Progenitor cell of endocrine pancreas (in vitro differentiated cells): ENCODE results near the gene ACY1. TPM values are rescaled to one million over a fixed set of nuclear protein-coding genes. Genes with fewer than 3 reads are reported as not detected.
A peak's percentile ranks its signal among the peaks of the same experiment; 100 is the strongest.

ENCODE experiments used
- DNase-seq: peaks from one replicate; pipeline ENCODE4 v3.0.0; 2021; ENCODE audit warnings: low spot score; ENCODE audit not compliant: unreplicated experiment
- H3K27ac Mint-ChIP-seq: 2 replicates; pipeline ENCODE4 v1.8.0; 2021; ENCODE audit warnings: mild to moderate bottlenecking, moderate library complexity, mixed read lengths
- H3K27me3 Mint-ChIP-seq: 2 replicates; pipeline ENCODE4 v1.8.0; 2021; ENCODE audit warnings: mixed read lengths
- H3K36me3 Mint-ChIP-seq: 2 replicates; pipeline ENCODE4 v1.8.0; 2022; ENCODE audit warnings: mixed read lengths; ENCODE audit not compliant: insufficient read depth
- H3K4me1 Mint-ChIP-seq: 2 replicates; pipeline ENCODE4 v1.8.0; 2021; ENCODE audit warnings: low read depth, mixed read lengths
- H3K4me3 Mint-ChIP-seq: 2 replicates; pipeline ENCODE4 v1.8.0; 2021; ENCODE audit warnings: low read depth, mild to moderate bottlenecking, moderate library complexity, mixed read lengths
- H3K9me3 Mint-ChIP-seq: 2 replicates; pipeline ENCODE4 v1.8.0; 2021; ENCODE audit warnings: low read depth, mixed read lengths
- CTCF ChIP-seq: fragments of 200-600 bp; sonication (generic); IDR thresholded peaks from one replicate; pipeline ENCODE4 v1.5.0; 2021; ENCODE audit warnings: antibody characterized with exemption, mild to moderate bottlenecking; ENCODE audit not compliant: unreplicated experiment
- total RNA-seq: library from RNA; stranded (reverse); gene quantifications from 2 replicates; pipeline ENCODE4 v1.2.1, GENCODE V29; 2021

Gene ACY1
- total RNA-seq, 1 donor from 2014 or later = 38.0 TPM

- H3K36me3 Mint-ChIP-seq = peaks cover 1% of the 10 kb centered on the region
- no peak for DNase-seq
- H3K27ac Mint-ChIP-seq = peak overlapping the region; percentile 94
- peak overlapping the region; percentile 74 for H3K4me3 Mint-ChIP-seq
- peaks cover 13% of the 10 kb centered on the region for H3K4me1 Mint-ChIP-seq
- no peaks in the 10 kb centered on the region for H3K27me3 Mint-ChIP-seq
- no peak for TF ChIP-seq CTCF
- no peaks in the 10 kb centered on the region for H3K9me3 Mint-ChIP-seq
These were observed 388 bp downstream of the ACY1 start for GRCh38 chr3:51983578-51984268.

- no peak for DNase-seq
- Mint-ChIP-seq H3K36me3 (peaks cover 1% of the 10 kb centered on the region), H3K4me1 (peaks cover 13% of the 10 kb centered on the region), H3K27ac (peak overlapping the region; percentile 67), H3K9me3 (no peaks in the 10 kb centered on the region), H3K27me3 (no peaks in the 10 kb centered on the region), H3K4me3 (peak overlapping the region; percentile 74)
- no peak for TF ChIP-seq CTCF
These were observed 923 bp downstream of the ACY1 start for GRCh38 chr3:51984269-51984647.

GRCh38 chr3:51985063-51985462, 1.7 kb downstream of the ACY1 start:
- H3K27me3 Mint-ChIP-seq = no peaks in the 10 kb centered on the region
- DNase-seq = no peak
- no peaks in the 10 kb centered on the region for H3K9me3 Mint-ChIP-seq
- no peak for TF ChIP-seq CTCF
- H3K4me1 Mint-ChIP-seq = peaks cover 13% of the 10 kb centered on the region
- H3K27ac Mint-ChIP-seq = peak overlapping the region; percentile 25
- peaks cover 1% of the 10 kb centered on the region for H3K36me3 Mint-ChIP-seq
- H3K4me3 Mint-ChIP-seq = no peak overlapping the region

- DNase-seq = no peak
- no peaks in the 10 kb centered on the region for H3K9me3 Mint-ChIP-seq
- no peak for TF ChIP-seq CTCF
- no peaks in the 10 kb centered on the region for H3K27me3 Mint-ChIP-seq
- H3K36me3 Mint-ChIP-seq = peaks cover 3% of the 10 kb centered on the region
- no peak overlapping the region for H3K4me3 Mint-ChIP-seq
- peaks cover 12% of the 10 kb centered on the region for H3K4me1 Mint-ChIP-seq
- H3K27ac Mint-ChIP-seq = no peak overlapping the region
These were observed 2.9 kb downstream of the ACY1 start for GRCh38 chr3:51986010-51986947.

GRCh38 chr3:51987568-51987967, 4.2 kb downstream of the ACY1 start:
- Mint-ChIP-seq H3K4me3 (no peak overlapping the region), H3K36me3 (peaks cover 6% of the 10 kb centered on the region), H3K27me3 (no peaks in the 10 kb centered on the region), H3K27ac (no peak overlapping the region), H3K9me3 (no peaks in the 10 kb centered on the region), H3K4me1 (peaks cover 7% of the 10 kb centered on the region)
- TF ChIP-seq CTCF = no peak
- DNase-seq = no peak
